Heart right ventricle (tissue), 16 donors: ENCODE results near the gene GTF2I. TPM values are rescaled to one million over a fixed set of nuclear protein-coding genes. Genes with fewer than 3 reads are reported as not detected.

Experiments
- ATAC-seq, 8 donors: fragments of 200-7000 bp; cut with Tn5 transposase; one replicate each; pipeline ENCODE4 v1.9.1; 2020; ENCODE audit warnings: mild to moderate bottlenecking in 8 of 8, moderate library complexity in 8 of 8, moderate number of reproducible peaks in 1 of 8
- DNase-seq, 2 donors: peaks; one replicate each; pipeline ENCODE4 v3.0.0-alpha.2; 2020
- H3K27ac ChIP-seq, 10 donors: fragments of 200-600 bp; sonication (generic) in 2 of 10; one replicate each; pipeline versions ENCODE4 v1.5.0 to v1.8.0; 2020 to 2022; ENCODE audit warnings: mild to moderate bottlenecking in 3 of 10
- H3K27me3 ChIP-seq, 7 donors: fragments of 200-600 bp; one replicate each; pipeline ENCODE4 v1.8.0; 2021 to 2022; ENCODE audit warnings: mild to moderate bottlenecking in 2 of 7
- H3K36me3 ChIP-seq, 9 donors: fragments of 200-600 bp; sonication (generic) in 1 of 9; one replicate each; pipeline versions ENCODE4 v1.5.0 to v1.8.0; 2020 to 2022; ENCODE audit warnings: mild to moderate bottlenecking in 2 of 9
- H3K4me1 ChIP-seq, 9 donors: fragments of 200-600 bp; sonication (generic) in 1 of 9; one replicate each; pipeline versions ENCODE4 v1.5.0 to v1.8.0; 2020 to 2022; ENCODE audit warnings: mild to moderate bottlenecking in 4 of 9
- H3K4me3 ChIP-seq, 10 donors: fragments of 200-600 bp; sonication (generic) in 2 of 10; one replicate each; pipeline versions ENCODE4 v1.5.0 to v1.8.0; 2020 to 2022; ENCODE audit warnings: mild to moderate bottlenecking in 7 of 10, moderate library complexity in 2 of 10
- H3K9me3 ChIP-seq, 11 donors: fragments of 200-600 bp in 10 of 11; sonication (generic) in 2 of 11; one replicate each; pipeline versions ENCODE4 v1.5.0 to v1.8.0; 2013 to 2022; ENCODE audit warnings: mild to moderate bottlenecking in 2 of 11, control low read depth in 1 of 11, moderate library complexity in 1 of 11
- CTCF ChIP-seq, 9 donors: fragments of 200-600 bp; sonication (generic) in 2 of 9; IDR thresholded peaks; one replicate each; pipeline versions ENCODE4 v1.5.0 to v1.8.0; 2021 to 2022; ENCODE audit warnings: antibody characterized with exemption in 9 of 9, mild to moderate bottlenecking in 5 of 9, moderate library complexity in 1 of 9
- WGBS, 2 donors: extraction: QIAGEN DNeasy Blood & Tissue Kit; methylation state at CpG; one replicate each; pipeline ENCODE4 v1.1.7; 2013; ENCODE audit warnings: inconsistent platforms in 1 of 2; 5-methylcytosine and 5-hydroxymethylcytosine counted together
- intact Hi-C, 10 donors: fragments of 100-400 bp; cut with DNase I; formaldehyde crosslinking; loops; one replicate each; pipeline versions ENCODE4 v1.11.1 to v1.14.2; 2022
- polyA plus RNA-seq, 2 donors: library from polyadenylated mRNA; stranded (reverse); fragments of 200-250 nt; gene quantifications; one replicate each; pipeline ENCODE4 v1.2.3, GENCODE V29; 2013
- total RNA-seq, 10 donors: library from RNA; stranded (reverse); fragmentation: NEBNext Ultra II Directional in 3 of 10; extraction: Animal tissue kit (Norgen Biotek cat#: 25700) in 3 of 10; gene quantifications; one replicate each; pipeline versions ENCODE4 v1.2.1 to v1.2.4, GENCODE V29; 2021 to 2023
- donor health status: Arrhythmogenic right ventricular cardiomyopathy.
- donor health status: ischemic (EF 13 %, LVEDD 7.1; RV severe dilation, severe dysfunction).
- donor health status: healthy with polysubstance abuse.
- donor health status: DM: no; HTN: yes; CAD: no.
- donor health status: DM: no; HTN: no; CAD: no.
- donor health status: ischemic (EF 25% LVEDD 6.9; RV normal size, moderate dysfunction).
- donor health status: ischemic (EF 25% LVEDD 5.7; RV mildly dilated, moderate dysfunction).
- donor health status: healthy.
- donor health status: DM: yes; HTN: yes; CAD: no.
- donor health status: Ischemic cardiomyopathy.
- donor health status: ischemic (EF 35%, LVEDD 5.7; RV mildly dilated, moderate dysfunction).
- donor health status: nonischemic (EF 11% LVEDD 7.7; RV severe dilation, severe dysfunction).
- donor health status: DM: yes; HTN: yes; CAD: no.
- donor health status: PGD.
- donor health status: ischemic (EF 29% LVEDD 5.4; RV normal size, mild dysfunction).
- donor health status: nonischemic (EF 23%, LVEDD 6.1; RV moderate dilation, normal function).

The GTF2I gene
- total and polyA plus RNA-seq, 12 donors, result 18.9 to 152 (median 116) TPM

DNA sequence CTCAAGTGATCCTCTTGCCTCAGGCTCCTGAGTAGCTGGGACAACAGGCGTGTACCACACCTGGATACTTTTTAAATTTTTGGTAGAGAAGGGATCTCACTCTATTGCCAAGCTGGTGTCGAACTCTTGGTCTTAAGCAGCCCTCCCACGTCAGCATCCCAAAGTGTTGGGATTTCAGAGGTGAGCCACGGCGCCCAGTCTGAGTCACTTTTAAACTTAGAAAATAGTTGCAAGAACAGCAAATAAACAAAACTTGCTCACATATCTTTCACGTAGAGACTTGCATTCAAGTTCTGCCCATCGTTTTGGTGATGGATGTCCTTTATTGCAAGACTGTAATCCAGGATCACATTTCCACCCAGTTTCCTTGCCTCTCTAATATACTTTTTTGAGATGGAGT lies 16.6 kb downstream of the GTF2I start:
- TF ChIP-seq CTCF (IDR thresholded peaks at IDR 0.05), result no peak
- intact Hi-C loops, result loop anchor here in 1 of 10 donors (10.0 kb wide), 1 partner anchor 51 kb away; no protein-coding TSS in a partner anchor
- H3K36me3 ChIP-seq, result peaks cover 0 to 43% (median 0%) of the 10 kb centered on the region in 9 donors
- ATAC-seq (no peak), DNase-seq (no peak)
- H3K27me3 ChIP-seq, result no peaks in the 10 kb centered on the region
- H3K27ac ChIP-seq, result no peak overlapping the region
- peaks cover 6 to 56% (median 31%) of the 10 kb centered on the region in 9 donors for H3K4me1 ChIP-seq
- H3K9me3 ChIP-seq, result no peaks in the 10 kb centered on the region
- WGBS, 2 donors, result 88 to 94% methylated on average over 7 of the region's 7 CpGs
- no peak overlapping the region for H3K4me3 ChIP-seq

- H3K4me1 ChIP-seq, result peaks cover 0 to 19% (median 8%) of the 10 kb centered on the region in 9 donors
- no peak overlapping the region for H3K4me3 ChIP-seq
- intact Hi-C loops, result no loop called here
- no peak overlapping the region for H3K27ac ChIP-seq
- no peaks in the 10 kb centered on the region for H3K27me3 ChIP-seq
- peaks cover 0 to 27% (median 0%) of the 10 kb centered on the region in 9 donors for H3K36me3 ChIP-seq
- DNase-seq (no peak), ATAC-seq (no peak)
- WGBS, 2 donors, result 98% methylated on average over 3 of the region's 3 CpGs
- no peak for TF ChIP-seq CTCF (IDR thresholded peaks at IDR 0.05)
- H3K9me3 ChIP-seq, result no peaks in the 10 kb centered on the region
These were observed 25.3 kb downstream of the GTF2I start for GRCh38 chr7:74682829-74683228.

- intact Hi-C loops, result no loop called here
- H3K27me3 ChIP-seq, result no peaks in the 10 kb centered on the region
- WGBS, 2 donors, result 91 to 95% methylated on average over 5 of the region's 5 CpGs
- H3K36me3 ChIP-seq, result peaks cover 0 to 19% (median 0%) of the 10 kb centered on the region in 9 donors
- peaks cover 0 to 19% (median 8%) of the 10 kb centered on the region in 9 donors for H3K4me1 ChIP-seq
- DNase-seq (no peak), ATAC-seq (no peak)
- H3K4me3 ChIP-seq, result no peak overlapping the region
- H3K27ac ChIP-seq, result no peak overlapping the region
- TF ChIP-seq CTCF (IDR thresholded peaks at IDR 0.05), result no peak
- no peaks in the 10 kb centered on the region for H3K9me3 ChIP-seq
These were observed 26.3 kb downstream of the GTF2I start for GRCh38 chr7:74683799-74684198.

DNA sequence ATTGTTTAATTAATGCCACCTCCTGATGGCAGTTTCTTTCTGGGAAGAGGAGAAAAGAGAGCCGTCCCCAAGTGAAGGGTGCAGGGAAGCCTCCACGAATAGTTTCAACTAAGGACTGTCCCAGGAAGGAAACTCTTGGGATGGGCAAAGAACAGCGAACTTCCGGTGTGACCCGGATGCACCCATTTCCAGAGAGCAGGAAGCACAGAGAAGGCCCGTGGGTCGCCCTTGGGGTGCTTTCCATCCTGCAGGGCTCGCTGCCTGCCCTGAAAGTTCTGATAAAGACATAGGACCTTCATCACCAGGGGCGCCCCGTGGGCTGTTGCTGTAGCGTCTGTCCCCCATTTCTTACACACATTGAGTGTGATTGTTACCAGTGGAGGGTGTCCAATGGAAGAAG lies 27.0 kb downstream of the GTF2I start:
- ATAC-seq, result peak in 1 of 8 donors; percentile 47
- H3K4me3 ChIP-seq, result no peak overlapping the region
- no peak overlapping the region for H3K27ac ChIP-seq
- peaks cover 0 to 20% (median 2%) of the 10 kb centered on the region in 9 donors for H3K36me3 ChIP-seq
- no peak for DNase-seq
- intact Hi-C loops, result no loop called here
- H3K9me3 ChIP-seq, result no peaks in the 10 kb centered on the region
- WGBS, 2 donors, result 75 to 77% methylated on average over 11 of the region's 11 CpGs
- TF ChIP-seq CTCF (IDR thresholded peaks at IDR 0.05), result no peak
- no peaks in the 10 kb centered on the region for H3K27me3 ChIP-seq
- H3K4me1 ChIP-seq, result peaks cover 0 to 19% (median 8%) of the 10 kb centered on the region in 9 donors
